ENCODE measurements around the gene MEGF11.

DNA sequence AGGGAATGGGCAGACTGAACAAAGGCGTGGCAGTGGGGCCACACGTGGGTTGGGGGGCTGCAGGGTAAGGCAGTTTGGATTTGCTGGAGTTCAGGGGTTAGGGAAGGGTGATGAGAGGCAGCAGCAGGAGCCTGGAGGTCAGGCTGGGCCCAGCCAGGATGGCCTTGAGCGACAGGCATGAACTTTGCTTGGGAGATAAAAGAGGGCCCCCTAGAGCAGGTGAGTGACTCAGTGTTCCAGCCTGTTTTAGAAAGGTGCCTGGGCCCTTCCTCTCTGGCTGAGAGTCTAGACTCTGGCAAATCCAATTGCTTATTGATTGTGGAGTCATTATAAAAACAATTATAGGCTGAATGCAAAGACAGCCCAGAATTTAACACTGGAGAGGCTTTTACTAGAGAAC is 309.1 kb downstream of the MEGF11 start:
- TF ChIP-seq YY1 (IDR thresholded peaks at IDR 0.05; ENCODE audit: insufficient read depth, insufficient read length): no peak
- no peak for TF ChIP-seq ZNF274 (IDR thresholded peaks at IDR 0.05; ENCODE audit: low read depth, low read length)
